HuH-7.5 (cell line): ENCODE results near the gene BLOC1S3.
"Not testable (repeated sequence)": the region's sequence is repeated elsewhere in the genome, so short reads cannot be mapped to it uniquely, and the experiment has no call there.

Experiments used
- DNase-seq: peaks from one replicate; pipeline ENCODE4 v3.0.0; 2011; ENCODE audit warnings: low spot score

BLOC1S3 gene

GRCh38 chr19:45224645-45225044, 46.1 kb downstream of the BLOC1S3 start:
- no peak for DNase-seq

DNA sequence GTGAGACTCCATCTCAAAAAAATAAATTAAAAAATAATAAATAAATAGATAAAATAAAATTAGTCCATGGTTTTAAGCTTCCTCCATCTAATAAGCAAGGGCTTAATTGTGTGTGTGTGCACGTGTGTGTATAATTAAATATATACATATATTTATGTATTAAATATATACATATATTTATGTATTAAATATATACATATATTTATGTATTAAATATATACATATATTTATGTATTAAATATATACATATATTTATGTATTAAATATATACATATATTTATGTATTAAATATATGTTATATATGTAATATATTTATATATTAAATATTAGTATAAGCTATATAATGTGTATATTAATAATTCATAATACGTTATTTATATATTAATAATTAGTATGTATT, 50.5 kb downstream of the BLOC1S3 start:
- not testable (repeated sequence) for DNase-seq
